K562 (cell line): ENCODE data around the gene KMO. TPM values are rescaled to one million over a fixed set of nuclear protein-coding genes. Genes with fewer than 3 reads are reported as not detected.

Experiments used
- ADNP ChIP-seq: fragments of 200-800 bp; sonication (Bioruptor generic); IDR thresholded peaks from 2 replicates; pipeline ENCODE4 v1.6.1; 2016; ENCODE audit warnings: missing genetic modification characterization, missing compliant biosample characterization
- BHLHE40 ChIP-seq: IDR thresholded peaks from 2 replicates; pipeline ENCODE4 v1.6.1; 2011; ENCODE audit warnings: low read length, improper control_type of control experiment
- DNMT1 ChIP-seq: fragments of 450-650 bp; IDR thresholded peaks from 2 replicates; pipeline ENCODE4 v1.6.1; 2016; ENCODE audit warnings: antibody characterized with exemption, mild to moderate bottlenecking
- ELK1 ChIP-seq: sonication (generic); formaldehyde crosslinking; IDR thresholded peaks from 2 replicates; pipeline ENCODE4 v1.8.1; 2022; ENCODE audit warnings: missing genetic modification reagents
- EWSR1 ChIP-seq: fragments of 450-650 bp; IDR thresholded peaks from 2 replicates; pipeline ENCODE4 v1.6.1; 2018; ENCODE audit warnings: borderline replicate concordance, mild to moderate bottlenecking, low read depth, moderate library complexity; ENCODE audit not compliant: partially characterized antibody
- FOXJ2 ChIP-seq: fragments of 200-800 bp; sonication (Bioruptor generic); IDR thresholded peaks from 2 replicates; pipeline ENCODE4 v1.6.1; 2016; ENCODE audit warnings: missing genetic modification characterization, missing compliant biosample characterization
- KDM1A ChIP-seq, 2 experiments: fragments of 450-650 bp; IDR thresholded peaks; 2 replicates each; pipeline ENCODE4 v1.6.1; 2016; ENCODE audit warnings: mild to moderate bottlenecking in 2 of 2
- PREB ChIP-seq: sonication (generic); formaldehyde crosslinking; IDR thresholded peaks from 2 replicates; pipeline ENCODE4 v1.8.1; 2023; ENCODE audit warnings: mild to moderate bottlenecking, missing genetic modification reagents
- RFX5 ChIP-seq: IDR thresholded peaks from 2 replicates; pipeline ENCODE4 v1.6.1; 2011; ENCODE audit warnings: low read depth, mild to moderate bottlenecking, improper control_type of control experiment, low read length
- SREBF2 ChIP-seq: sonication (generic); formaldehyde crosslinking; IDR thresholded peaks from 2 replicates; pipeline ENCODE4 v1.4.0; 2020; ENCODE audit warnings: mild to moderate bottlenecking, missing genetic modification reagents
- ZNF740 ChIP-seq, 3 experiments: fragments of 200-800 bp in 1 of 3; sonication (Bioruptor generic) in 1 of 3; sonication (generic) in 1 of 3; formaldehyde crosslinking in 1 of 3; IDR thresholded peaks; 2 replicates each; pipeline versions ENCODE4 v1.6.1 to v1.8.0; 2016 to 2022; ENCODE audit warnings: mild to moderate bottlenecking in 2 of 3, missing compliant biosample characterization in 2 of 3, missing genetic modification characterization in 2 of 3, missing genetic modification reagents in 1 of 3
- polyA plus RNA-seq, 8 experiments: library from polyadenylated mRNA; depleted of rRNA in 4 of 8; stranded (reverse) in 5 of 8; unstranded in 3 of 8; fragments of >200 nt; fragmentation: Nextera tagmentation in 2 of 8; fragmentation: Illumina TruSeq in 1 of 8; extraction: Ambion mirVana in 2 of 8; extraction: Trizol in 1 of 8; gene quantifications; 2 replicates each; pipeline versions ENCODE4 v1.2.1 to v1.2.3, GENCODE V29; 2011 to 2014; ENCODE audit warnings: inconsistent platforms in 1 of 8, missing spikeins in 1 of 8
- total RNA-seq, 7 experiments: library from RNA; depleted of rRNA in 6 of 7; stranded (reverse); fragments of >200 nt in 6 of 7; fragmentation: Illumina TruSeq in 2 of 7; extraction: Trizol in 2 of 7; gene quantifications; 2 replicates each; pipeline versions ENCODE4 v1.2.1 to v1.2.3, GENCODE V29; 2011 to 2021; ENCODE audit warnings: low replicate concordance in 1 of 7
- TF ChIP-seq, protein P1 (sequence below): sonication (generic); formaldehyde crosslinking; IDR thresholded peaks from 2 replicates; pipeline ENCODE4 v1.8.0; 2022; ENCODE audit warnings: mild to moderate bottlenecking, missing genetic modification reagents
- TF ChIP-seq, protein P2 (sequence below), 2 experiments: fragments of 450-650 bp in 1 of 2; sonication (generic) in 1 of 2; formaldehyde crosslinking in 1 of 2; IDR thresholded peaks in 1 of 2; conservative IDR thresholded peaks in 1 of 2; 2 replicates each; pipeline versions ENCODE4 v1.6.1 to v1.8.1; 2016 to 2023; ENCODE audit warnings: mild to moderate bottlenecking in 2 of 2, moderate library complexity in 2 of 2, inconsistent platforms in 1 of 2, missing genetic modification reagents in 1 of 2
- TF ChIP-seq, protein P3 (sequence below): sonication (generic); formaldehyde crosslinking; IDR thresholded peaks from 2 replicates; pipeline ENCODE4 v1.8.0; 2022; ENCODE audit warnings: mild to moderate bottlenecking, missing genetic modification reagents

The KMO gene
- total and polyA plus RNA-seq, 9 of the 15 experiments (the other 6 are each of a cell fraction or from before 2014, with no cell fraction given): 0.01 to 0.11 (median 0.01) TPM; not detected in 6

GRCh38 chr1:241518476-241519307 is 13.5 kb upstream of the KMO start (continued):
- TF ChIP-seq, protein P1, sequence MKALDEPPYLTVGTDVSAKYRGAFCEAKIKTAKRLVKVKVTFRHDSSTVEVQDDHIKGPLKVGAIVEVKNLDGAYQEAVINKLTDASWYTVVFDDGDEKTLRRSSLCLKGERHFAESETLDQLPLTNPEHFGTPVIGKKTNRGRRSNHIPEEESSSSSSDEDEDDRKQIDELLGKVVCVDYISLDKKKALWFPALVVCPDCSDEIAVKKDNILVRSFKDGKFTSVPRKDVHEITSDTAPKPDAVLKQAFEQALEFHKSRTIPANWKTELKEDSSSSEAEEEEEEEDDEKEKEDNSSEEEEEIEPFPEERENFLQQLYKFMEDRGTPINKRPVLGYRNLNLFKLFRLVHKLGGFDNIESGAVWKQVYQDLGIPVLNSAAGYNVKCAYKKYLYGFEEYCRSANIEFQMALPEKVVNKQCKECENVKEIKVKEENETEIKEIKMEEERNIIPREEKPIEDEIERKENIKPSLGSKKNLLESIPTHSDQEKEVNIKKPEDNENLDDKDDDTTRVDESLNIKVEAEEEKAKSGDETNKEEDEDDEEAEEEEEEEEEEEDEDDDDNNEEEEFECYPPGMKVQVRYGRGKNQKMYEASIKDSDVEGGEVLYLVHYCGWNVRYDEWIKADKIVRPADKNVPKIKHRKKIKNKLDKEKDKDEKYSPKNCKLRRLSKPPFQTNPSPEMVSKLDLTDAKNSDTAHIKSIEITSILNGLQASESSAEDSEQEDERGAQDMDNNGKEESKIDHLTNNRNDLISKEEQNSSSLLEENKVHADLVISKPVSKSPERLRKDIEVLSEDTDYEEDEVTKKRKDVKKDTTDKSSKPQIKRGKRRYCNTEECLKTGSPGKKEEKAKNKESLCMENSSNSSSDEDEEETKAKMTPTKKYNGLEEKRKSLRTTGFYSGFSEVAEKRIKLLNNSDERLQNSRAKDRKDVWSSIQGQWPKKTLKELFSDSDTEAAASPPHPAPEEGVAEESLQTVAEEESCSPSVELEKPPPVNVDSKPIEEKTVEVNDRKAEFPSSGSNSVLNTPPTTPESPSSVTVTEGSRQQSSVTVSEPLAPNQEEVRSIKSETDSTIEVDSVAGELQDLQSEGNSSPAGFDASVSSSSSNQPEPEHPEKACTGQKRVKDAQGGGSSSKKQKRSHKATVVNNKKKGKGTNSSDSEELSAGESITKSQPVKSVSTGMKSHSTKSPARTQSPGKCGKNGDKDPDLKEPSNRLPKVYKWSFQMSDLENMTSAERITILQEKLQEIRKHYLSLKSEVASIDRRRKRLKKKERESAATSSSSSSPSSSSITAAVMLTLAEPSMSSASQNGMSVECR (CRISPR knock-in tag): no peak
- TF ChIP-seq FOXJ2 (no peak), KDM1A (IDR thresholded peaks at IDR 0.05) (0 out of 4 replicates have a peak, but pooled peaks of 1 of the 2 experiments have one; percentile 41), DNMT1 (no peak), RFX5 (no peak), EWSR1 (no peak), SREBF2 (CRISPR knock-in tag) (0 out of 2 replicates have a peak, but pooled peaks have one; percentile 31), ELK1 (CRISPR knock-in tag) (no peak), ZNF740 (CRISPR knock-in tag; IDR thresholded peaks at IDR 0.05) (no peak), ZNF740 (tag; IDR thresholded peaks at IDR 0.05) (0 out of 4 replicates have a peak, but pooled peaks of 1 of the 2 experiments have one; percentile 1), BHLHE40 (no peak), ADNP (tag) (no peak), PREB (no peak; the same call in 1 of the 2 replicates)
- TF ChIP-seq, protein P2, sequence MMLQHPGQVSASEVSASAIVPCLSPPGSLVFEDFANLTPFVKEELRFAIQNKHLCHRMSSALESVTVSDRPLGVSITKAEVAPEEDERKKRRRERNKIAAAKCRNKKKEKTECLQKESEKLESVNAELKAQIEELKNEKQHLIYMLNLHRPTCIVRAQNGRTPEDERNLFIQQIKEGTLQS (IDR thresholded peaks at IDR 0.05): 0 out of 2 replicates have a peak, but pooled peaks have one; percentile 17
- TF ChIP-seq, protein P2 (CRISPR knock-in tag; conservative IDR thresholded peaks at IDR 0.05): no peak
- TF ChIP-seq, protein P3, sequence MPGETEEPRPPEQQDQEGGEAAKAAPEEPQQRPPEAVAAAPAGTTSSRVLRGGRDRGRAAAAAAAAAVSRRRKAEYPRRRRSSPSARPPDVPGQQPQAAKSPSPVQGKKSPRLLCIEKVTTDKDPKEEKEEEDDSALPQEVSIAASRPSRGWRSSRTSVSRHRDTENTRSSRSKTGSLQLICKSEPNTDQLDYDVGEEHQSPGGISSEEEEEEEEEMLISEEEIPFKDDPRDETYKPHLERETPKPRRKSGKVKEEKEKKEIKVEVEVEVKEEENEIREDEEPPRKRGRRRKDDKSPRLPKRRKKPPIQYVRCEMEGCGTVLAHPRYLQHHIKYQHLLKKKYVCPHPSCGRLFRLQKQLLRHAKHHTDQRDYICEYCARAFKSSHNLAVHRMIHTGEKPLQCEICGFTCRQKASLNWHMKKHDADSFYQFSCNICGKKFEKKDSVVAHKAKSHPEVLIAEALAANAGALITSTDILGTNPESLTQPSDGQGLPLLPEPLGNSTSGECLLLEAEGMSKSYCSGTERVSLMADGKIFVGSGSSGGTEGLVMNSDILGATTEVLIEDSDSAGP: no peak
